Astrocyte of the spinal cord (primary cell): ENCODE data around the gene GRPR.
A peak's percentile ranks its signal among the peaks of the same experiment; 100 is the strongest.
"Not testable (repeated sequence)": the region's sequence is repeated elsewhere in the genome, so short reads cannot be mapped to it uniquely, and the experiment has no call there.

ENCODE experiments used
- DNase-seq: peaks from one replicate; pipeline ENCODE4 v3.0.0; 2011; ENCODE audit warnings: low read depth, low spot score
- H3K4me3 ChIP-seq: 2 replicates; pipeline ENCODE4 v1.5.1; 2011; ENCODE audit warnings: low read depth, mild to moderate bottlenecking, low read length, moderate library complexity
- CTCF ChIP-seq: IDR thresholded peaks from 2 replicates; pipeline ENCODE4 v1.5.1; 2012; ENCODE audit warnings: low read depth, mild to moderate bottlenecking, low read length, inconsistent platforms
- in situ Hi-C: cut with HindIII; loops from 2 replicates; pipeline ENCODE4 v1.10.0; 2017; ENCODE audit warnings: low sequenced_read_pairs

Gene GRPR

GRCh38 chrX:16171039-16171438 is 47.7 kb downstream of the GRPR start:
- TF ChIP-seq CTCF: no peak
- in situ Hi-C loops: no loop called here
- no peak for DNase-seq
- no peak overlapping the region for H3K4me3 ChIP-seq

GRCh38 chrX:16171944-16172343 is 48.6 kb downstream of the GRPR start:
- TF ChIP-seq CTCF: no peak
- in situ Hi-C loops: no loop called here
- DNase-seq: no peak
- H3K4me3 ChIP-seq: no peak overlapping the region

GRCh38 chrX:16172391-16172790 is 49.0 kb downstream of the GRPR start:
- TF ChIP-seq CTCF: no peak
- H3K4me3 ChIP-seq: no peak overlapping the region
- in situ Hi-C loops: no loop called here
- no peak for DNase-seq

GRCh38 chrX:16175329-16176061 is 52.1 kb downstream of the GRPR start:
- no peak for DNase-seq
- TF ChIP-seq CTCF: no peak
- no peak overlapping the region for H3K4me3 ChIP-seq
- in situ Hi-C loops: no loop called here

GRCh38 chrX:16177260-16177659 is 53.9 kb downstream of the GRPR start:
- DNase-seq: no peak
- in situ Hi-C loops: no loop called here
- no peak overlapping the region for H3K4me3 ChIP-seq
- no peak for TF ChIP-seq CTCF

- in situ Hi-C loops, H3K4me3 ChIP-seq, DNase-seq: not testable (repeated sequence)
Observed at GRCh38 chrX:16183843-16184242, 60.5 kb downstream of the GRPR start.

GRCh38 chrX:16185725-16186136 is 62.4 kb downstream of the GRPR start:
- H3K4me3 ChIP-seq: no peak overlapping the region
- DNase-seq: peak; percentile 81
- no peak for TF ChIP-seq CTCF
- in situ Hi-C loops: no loop called here
